ENCODE data around the gene PACRG. TPM values are rescaled to one million over a fixed set of nuclear protein-coding genes. Genes with fewer than 3 reads are reported as not detected.

The PACRG gene
- total RNA-seq, 6 donors from 2014 or later, result 0.52 to 15.3 (median 3.1) TPM

DNA sequence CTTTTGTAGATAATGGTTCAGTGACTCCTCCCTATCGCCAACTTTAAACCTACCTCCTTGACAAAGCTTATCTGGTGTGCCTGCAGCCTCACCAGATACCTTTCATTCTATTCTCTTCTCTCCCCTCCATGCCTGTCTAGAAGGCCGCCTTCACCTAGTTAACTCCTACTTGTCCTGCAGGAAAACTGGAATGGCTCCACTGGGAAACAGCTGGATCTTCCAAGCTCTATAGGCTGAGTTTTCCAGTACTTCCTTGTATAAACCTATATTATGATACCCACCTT lies 6.4 kb upstream of the PACRG start:
- ATAC-seq (ENCODE audit: low FRiP score in 2 of 2), result no peak
- DNase-seq, result no peak
- Histone ChIP-seq H3K27ac (no peak overlapping the region), H3K4me3 (no peak overlapping the region), H3K36me3 (no peaks in the 10 kb centered on the region), H3K9me3 (no peaks in the 10 kb centered on the region), H3K4me1 (peaks cover 0 to under 1% (median 0%) of the 10 kb centered on the region in 4 donors), H3K27me3 (no peaks in the 10 kb centered on the region)
- TF ChIP-seq, protein P1, sequence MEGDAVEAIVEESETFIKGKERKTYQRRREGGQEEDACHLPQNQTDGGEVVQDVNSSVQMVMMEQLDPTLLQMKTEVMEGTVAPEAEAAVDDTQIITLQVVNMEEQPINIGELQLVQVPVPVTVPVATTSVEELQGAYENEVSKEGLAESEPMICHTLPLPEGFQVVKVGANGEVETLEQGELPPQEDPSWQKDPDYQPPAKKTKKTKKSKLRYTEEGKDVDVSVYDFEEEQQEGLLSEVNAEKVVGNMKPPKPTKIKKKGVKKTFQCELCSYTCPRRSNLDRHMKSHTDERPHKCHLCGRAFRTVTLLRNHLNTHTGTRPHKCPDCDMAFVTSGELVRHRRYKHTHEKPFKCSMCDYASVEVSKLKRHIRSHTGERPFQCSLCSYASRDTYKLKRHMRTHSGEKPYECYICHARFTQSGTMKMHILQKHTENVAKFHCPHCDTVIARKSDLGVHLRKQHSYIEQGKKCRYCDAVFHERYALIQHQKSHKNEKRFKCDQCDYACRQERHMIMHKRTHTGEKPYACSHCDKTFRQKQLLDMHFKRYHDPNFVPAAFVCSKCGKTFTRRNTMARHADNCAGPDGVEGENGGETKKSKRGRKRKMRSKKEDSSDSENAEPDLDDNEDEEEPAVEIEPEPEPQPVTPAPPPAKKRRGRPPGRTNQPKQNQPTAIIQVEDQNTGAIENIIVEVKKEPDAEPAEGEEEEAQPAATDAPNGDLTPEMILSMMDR (IDR thresholded peaks at IDR 0.05), result no peak
- TF ChIP-seq EP300 (IDR thresholded peaks at IDR 0.05) (no peak), POLR2A (IDR thresholded peaks at IDR 0.05) (no peak), POLR2AphosphoS5 (IDR thresholded peaks at IDR 0.05) (no peak)
- WGBS, 2 donors, result 95 to 97% methylated on average over 2 of the region's 2 CpGs

DNA sequence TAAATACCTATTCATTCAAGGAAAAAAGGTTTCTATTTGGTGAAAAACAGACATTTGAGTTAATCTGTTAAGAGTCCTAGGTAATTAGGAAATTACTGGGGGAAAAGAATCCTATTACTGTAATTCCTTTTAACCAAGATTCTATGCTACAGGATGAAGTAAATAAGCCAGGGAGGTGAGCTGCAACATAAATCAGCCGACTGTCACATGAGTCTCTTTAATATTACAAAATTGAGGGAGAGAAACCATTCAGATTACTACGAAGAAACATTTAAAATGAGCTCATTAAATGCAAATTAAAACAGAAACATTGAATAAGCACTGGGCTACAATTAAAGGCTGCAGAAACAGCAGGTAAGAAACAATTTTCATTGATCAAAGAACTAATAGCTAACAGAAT lies 5.5 kb upstream of the PACRG start:
- WGBS, 2 donors, result 81 to 91% methylated on average over 2 of the region's 2 CpGs
- Histone ChIP-seq H3K36me3 (no peaks in the 10 kb centered on the region), H3K4me1 (peaks cover 0 to 7% (median 5%) of the 10 kb centered on the region in 4 donors), H3K27me3 (no peaks in the 10 kb centered on the region), H3K9me3 (no peaks in the 10 kb centered on the region), H3K4me3 (no peak overlapping the region), H3K27ac (no peak overlapping the region)
- ATAC-seq (ENCODE audit: low FRiP score in 2 of 2), result no peak
- TF ChIP-seq, protein P1 (IDR thresholded peaks at IDR 0.05), result no peak
- no peak for TF ChIP-seq POLR2A (IDR thresholded peaks at IDR 0.05)
- TF ChIP-seq POLR2AphosphoS5 (IDR thresholded peaks at IDR 0.05), result no peak
- TF ChIP-seq EP300 (IDR thresholded peaks at IDR 0.05), result no peak
- DNase-seq, result no peak

DNA sequence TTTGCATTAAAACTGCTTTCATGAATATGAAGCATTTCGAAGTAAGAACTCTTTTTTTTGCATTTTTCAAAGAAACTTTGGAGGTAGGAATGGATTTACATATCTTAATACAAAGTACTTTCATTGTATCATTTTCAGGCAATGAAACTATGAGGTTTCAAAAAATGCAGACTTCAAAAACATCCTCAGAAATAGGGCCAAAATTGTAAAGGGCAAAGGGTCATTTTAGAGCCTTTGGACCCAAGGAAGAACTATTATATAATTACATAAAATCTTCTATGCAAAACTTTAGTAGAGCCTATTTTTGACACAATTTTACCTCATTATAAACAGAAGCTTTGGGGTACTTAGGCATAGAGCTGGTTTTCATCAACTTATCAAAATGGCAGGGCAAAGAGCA lies 5.1 kb upstream of the PACRG start:
- 82 to 89% methylated on average over 1 of the region's 1 CpG for WGBS, 2 donors

DNA sequence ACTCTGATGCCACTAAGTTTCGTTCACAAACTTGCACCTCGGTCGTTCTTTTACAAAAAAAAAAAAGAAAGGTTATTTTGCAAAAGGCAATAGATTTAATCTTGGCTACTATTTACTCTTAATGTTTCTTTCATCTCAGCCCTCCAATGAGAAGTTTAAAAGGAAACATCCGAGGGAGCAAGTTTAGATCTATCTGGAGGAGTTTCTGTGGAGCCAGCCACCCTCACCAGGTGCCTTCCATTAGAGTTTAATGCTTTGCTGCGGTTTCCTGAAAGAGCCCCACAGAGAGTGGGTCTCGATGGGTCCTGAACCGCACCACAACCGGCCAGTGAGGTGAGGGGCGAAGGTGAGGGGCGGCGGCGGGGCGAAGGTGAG lies 840 bp upstream of the PACRG start:
- no peak for TF ChIP-seq POLR2A (IDR thresholded peaks at IDR 0.05)
- no peak for TF ChIP-seq EP300 (IDR thresholded peaks at IDR 0.05)
- TF ChIP-seq, protein P1 (IDR thresholded peaks at IDR 0.05), result no peak
- TF ChIP-seq POLR2AphosphoS5 (IDR thresholded peaks at IDR 0.05), result no peak
- no peak for DNase-seq
- Histone ChIP-seq H3K4me1 (peaks cover 3 to 11% (median 6%) of the 10 kb centered on the region in 4 donors), H3K36me3 (no peaks in the 10 kb centered on the region), H3K27me3 (no peaks in the 10 kb centered on the region), H3K27ac (peak overlapping the region; percentile 86 to 91 (median 89)), H3K4me3 (peak overlapping the region; percentile 78 to 90 (median 84)), H3K9me3 (no peaks in the 10 kb centered on the region)
- 6 to 8% methylated on average over 9 to 13 of the region's 13 CpGs for WGBS, 2 donors
- peak in 1 of 2 donors; percentile 32 for ATAC-seq (ENCODE audit: low FRiP score in 2 of 2)

More for the DNA sequence above, 5.1 kb upstream of the PACRG start:
- H3K27me3 ChIP-seq, result no peaks in the 10 kb centered on the region
- ATAC-seq (ENCODE audit: low FRiP score in 2 of 2) (no peak), DNase-seq (no peak)
- H3K9me3 ChIP-seq, result no peaks in the 10 kb centered on the region
- no peak overlapping the region for H3K4me3 ChIP-seq
- H3K36me3 ChIP-seq, result no peaks in the 10 kb centered on the region
- H3K27ac ChIP-seq, result no peak overlapping the region
- no peak for TF ChIP-seq POLR2AphosphoS5 (IDR thresholded peaks at IDR 0.05)
- TF ChIP-seq, protein P1 (IDR thresholded peaks at IDR 0.05), result no peak
- no peak for TF ChIP-seq POLR2A (IDR thresholded peaks at IDR 0.05)
- TF ChIP-seq EP300 (IDR thresholded peaks at IDR 0.05), result no peak
- H3K4me1 ChIP-seq, result peaks cover 0 to 7% (median 5%) of the 10 kb centered on the region in 4 donors

DNA sequence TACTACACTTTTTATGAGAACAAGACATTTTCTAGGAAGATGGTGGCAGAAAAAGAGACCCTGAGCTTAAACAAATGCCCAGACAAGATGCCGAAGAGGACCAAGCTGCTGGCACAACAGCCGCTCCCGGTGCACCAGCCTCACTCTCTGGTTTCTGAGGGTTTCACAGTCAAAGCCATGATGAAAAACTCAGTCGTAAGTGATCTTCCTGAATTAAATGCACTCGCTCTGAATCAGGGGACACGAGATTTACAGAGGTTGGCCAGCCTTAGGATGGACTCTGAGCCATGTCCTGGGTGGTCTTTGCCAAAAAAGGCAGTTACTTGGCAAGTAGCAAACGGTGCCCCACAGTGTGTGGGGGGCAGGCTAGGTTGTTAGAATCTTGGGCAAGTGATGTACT lies 423 bp downstream of the PACRG start:
- WGBS, 2 donors, result 36 to 78% methylated on average over 2 to 7 of the region's 7 CpGs
- Histone ChIP-seq H3K4me1 (peaks cover 3 to 11% (median 6%) of the 10 kb centered on the region in 4 donors), H3K4me3 (peak overlapping the region in 3 of 4 donors; percentile 78 to 90 (median 80)), H3K36me3 (no peaks in the 10 kb centered on the region), H3K27ac (peak overlapping the region; percentile 54 to 91 (median 88)), H3K9me3 (no peaks in the 10 kb centered on the region), H3K27me3 (no peaks in the 10 kb centered on the region)
- TF ChIP-seq POLR2AphosphoS5 (IDR thresholded peaks at IDR 0.05) (no peak), EP300 (IDR thresholded peaks at IDR 0.05) (no peak), POLR2A (IDR thresholded peaks at IDR 0.05) (no peak)
- TF ChIP-seq, protein P1 (IDR thresholded peaks at IDR 0.05), result no peak
- no peak for ATAC-seq (ENCODE audit: low FRiP score in 2 of 2)
- no peak for DNase-seq

Measured in upper lobe of left lung (tissue), 6 donors.